ENCODE results near the gene HK1.

HK1 gene

DNA sequence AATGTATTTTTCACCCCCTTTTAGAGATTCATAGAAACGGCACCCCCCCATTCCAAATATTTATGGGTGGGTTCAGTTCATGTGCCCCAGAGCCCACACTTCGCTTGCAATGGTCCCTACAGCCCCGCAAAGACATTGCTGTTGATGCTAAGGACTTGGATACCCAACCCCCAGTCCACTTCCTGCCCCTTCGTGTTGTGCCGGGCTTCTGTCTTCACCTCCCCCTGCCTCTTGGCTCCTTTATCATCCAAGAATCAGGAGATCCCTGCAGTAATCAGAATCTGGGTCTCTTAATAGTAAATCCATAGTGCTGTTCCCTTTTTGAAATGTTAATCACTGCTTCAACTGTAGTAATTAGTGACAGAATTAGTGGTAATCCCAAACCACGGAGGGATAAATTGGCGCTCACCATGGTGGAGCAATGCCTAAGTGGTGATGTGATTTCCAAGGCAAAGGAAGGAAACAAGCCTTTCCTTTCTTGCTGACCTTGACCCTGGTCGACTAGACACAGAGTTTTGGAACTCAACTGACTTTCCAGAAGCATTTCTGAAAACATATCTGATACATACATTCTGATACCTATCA, 67.7 kb downstream of the HK1 start:
- no peak for DNase-seq (ENCODE audit: low read depth, low spot score)

DNA sequence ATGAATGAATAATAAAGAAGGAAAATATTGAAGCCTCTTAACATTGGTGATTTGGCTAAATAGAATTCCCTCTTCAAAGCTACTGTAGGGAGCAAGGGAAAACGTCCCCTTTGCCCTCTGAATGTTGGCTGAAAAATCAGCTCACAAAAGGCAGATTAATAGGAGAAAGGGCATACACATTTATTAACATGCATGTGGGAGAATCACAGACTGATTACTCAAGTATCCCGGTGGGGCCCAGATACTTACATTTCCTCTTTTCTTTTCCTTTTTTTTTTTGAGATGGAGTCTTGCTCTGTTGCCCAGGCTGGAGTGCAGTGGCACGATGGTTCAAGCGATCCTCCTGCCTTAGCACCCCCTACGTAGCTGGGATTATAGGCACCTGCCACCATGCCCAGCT, 68.5 kb downstream of the HK1 start:
- no peak for DNase-seq (ENCODE audit: low read depth, low spot score)

GRCh38 chr10:69348816-69349541, 70.7 kb downstream of the HK1 start:
- DNase-seq (ENCODE audit: low read depth, low spot score): no peak

- DNase-seq (ENCODE audit: low read depth, low spot score): no peak
Measured at GRCh38 chr10:69349542-69349888, 71.2 kb downstream of the HK1 start.

DNA sequence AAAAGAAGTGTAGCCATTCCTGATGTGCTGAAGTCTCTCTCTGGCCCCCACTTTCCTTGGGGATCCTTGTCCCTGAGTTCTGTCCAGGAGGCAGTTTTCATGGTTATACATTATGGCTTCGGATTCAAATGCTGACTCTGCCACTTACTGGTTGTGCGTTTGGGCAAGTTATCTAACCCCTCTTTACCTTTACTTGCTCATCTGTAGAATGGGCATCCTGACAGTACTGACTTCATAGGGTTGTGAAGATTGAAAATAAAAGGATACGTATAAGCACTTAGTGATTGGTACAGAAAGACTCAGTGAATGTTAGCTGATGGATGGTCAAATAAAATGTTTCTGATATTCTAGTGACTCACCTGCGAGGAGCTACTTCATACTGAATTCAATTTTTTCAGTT, 73.3 kb downstream of the HK1 start:
- no peak for DNase-seq (ENCODE audit: low read depth, low spot score)

DNA sequence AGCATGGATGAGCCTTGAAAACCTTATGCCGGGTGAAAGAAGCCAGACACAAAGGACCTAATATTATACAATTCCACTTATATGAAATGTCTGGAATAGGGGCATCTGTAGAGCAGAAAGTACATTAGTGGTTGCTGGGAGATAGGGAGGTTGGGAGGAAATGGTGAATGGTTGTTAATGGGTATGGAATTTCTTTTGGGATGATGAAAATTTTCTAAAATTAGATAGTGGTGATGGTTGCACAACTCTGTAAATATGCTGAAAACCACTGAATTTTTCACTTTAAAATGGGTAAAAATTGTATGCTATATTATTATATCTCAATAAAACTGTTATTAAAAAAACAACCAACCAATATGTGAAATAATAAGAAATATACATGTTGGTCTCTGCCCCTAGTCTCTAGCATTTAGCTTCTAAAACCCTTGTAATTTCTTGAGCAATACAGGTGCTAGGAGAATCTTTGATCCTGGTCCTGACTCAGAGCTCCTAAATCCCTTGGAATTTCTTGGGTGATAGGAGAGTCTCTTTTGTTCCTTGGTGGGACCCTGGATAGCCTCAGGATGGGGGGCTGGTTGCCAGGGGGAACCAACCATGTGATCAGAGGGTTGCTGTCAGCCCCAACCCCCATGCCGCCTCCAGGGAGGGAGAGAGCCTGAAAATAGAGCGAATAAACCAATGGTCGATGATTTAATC, 74.4 kb downstream of the HK1 start:
- no peak for DNase-seq (ENCODE audit: low read depth, low spot score)

GRCh38 chr10:69353977-69354635, 75.8 kb downstream of the HK1 start:
- DNase-seq (ENCODE audit: low read depth, low spot score): no peak

DNA sequence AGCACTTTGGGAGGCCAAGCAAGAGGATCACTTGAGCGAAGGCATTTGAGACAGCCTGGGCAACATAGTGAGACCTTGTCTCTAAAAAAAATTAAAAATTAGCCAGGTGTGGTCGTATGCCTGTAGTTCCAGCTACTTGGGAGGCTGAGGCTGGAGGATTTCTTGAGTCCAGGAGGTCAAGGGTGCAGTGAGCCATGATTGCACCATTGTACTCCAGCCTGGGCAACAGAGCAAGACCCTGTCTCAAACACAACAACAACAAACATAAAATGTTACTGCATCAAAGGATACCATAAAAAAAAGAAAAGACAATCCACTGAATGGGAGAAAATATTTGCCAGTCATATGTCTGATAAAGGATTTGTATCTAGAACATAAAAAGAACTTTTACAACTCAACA, 77.9 kb downstream of the HK1 start:
- no peak for DNase-seq (ENCODE audit: low read depth, low spot score)

DNA sequence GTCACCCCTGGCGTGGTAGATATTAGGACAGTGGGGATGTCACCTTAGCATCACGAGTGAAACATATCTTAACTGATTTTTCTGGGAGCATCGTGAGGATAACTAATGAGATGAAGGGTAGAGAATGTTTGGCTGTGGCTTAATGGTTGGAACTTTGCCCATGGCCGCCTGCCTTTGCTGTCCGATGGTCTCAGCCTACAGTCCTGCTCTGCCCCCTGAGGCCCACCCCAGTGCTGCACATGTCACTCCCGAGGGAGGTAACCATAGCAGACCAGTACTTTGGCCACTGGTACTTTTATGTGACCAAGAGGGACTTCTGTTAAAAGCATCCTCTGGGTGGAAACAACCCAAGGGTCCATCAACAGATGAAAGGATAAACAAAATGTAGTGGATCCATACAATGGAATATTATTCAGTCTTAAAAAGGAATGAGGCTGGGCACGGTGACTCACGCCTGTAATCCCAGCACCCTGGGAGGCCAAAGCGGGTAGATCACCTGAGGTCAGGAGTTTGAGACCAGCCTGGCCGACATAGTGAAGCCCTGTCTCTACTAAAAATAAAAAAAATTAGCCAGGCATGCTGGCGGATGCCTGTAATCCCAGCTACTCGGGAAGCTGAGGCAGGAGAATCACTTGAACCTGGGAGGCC, 80.0 kb downstream of the HK1 start:
- DNase-seq (ENCODE audit: low read depth, low spot score): no peak

GRCh38 chr10:69359148-69359547, 80.9 kb downstream of the HK1 start:
- DNase-seq (ENCODE audit: low read depth, low spot score): no peak

GRCh38 chr10:69359594-69359993, 81.3 kb downstream of the HK1 start:
- DNase-seq (ENCODE audit: low read depth, low spot score): no peak

DNA sequence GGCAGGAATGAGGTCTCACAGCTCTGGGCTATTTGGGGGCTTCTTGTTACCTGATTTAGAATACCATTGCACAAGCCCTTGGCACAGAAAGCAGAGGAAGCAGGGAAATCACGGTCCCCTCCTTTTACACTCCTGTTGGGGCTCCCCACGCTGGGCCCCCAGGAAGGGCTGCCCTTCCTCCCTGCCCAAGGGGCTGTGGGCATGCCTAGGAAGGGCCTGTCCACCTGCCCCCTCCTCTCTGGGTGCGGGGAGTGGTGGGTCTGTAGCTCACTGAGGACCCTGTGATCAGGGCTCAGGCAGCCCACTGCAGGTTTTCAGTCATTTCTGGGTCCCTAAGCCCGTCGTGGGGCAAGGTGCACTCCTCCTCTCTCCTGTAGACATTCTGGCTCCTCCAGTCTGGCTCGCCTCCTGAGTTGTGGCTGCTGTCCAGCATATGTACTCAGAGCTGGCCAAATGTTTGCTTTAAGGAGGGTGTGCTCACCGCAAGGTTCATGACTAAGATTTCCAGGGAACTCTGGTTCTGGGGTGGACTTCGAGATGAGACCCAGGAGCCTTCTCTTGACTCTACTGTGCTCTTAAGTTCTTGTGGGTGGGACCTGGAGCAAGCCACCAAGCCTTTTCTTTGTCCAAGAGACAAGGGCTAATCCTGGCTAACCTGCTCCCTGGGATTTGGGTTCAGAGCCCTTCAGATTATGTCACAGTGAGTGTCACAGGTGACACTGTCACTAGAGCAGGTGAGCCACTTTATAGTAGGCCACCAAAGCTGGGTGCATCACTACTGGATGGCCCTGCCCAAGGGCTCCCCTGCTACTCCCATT, 82.4 kb downstream of the HK1 start:
- DNase-seq (ENCODE audit: low read depth, low spot score): peak; percentile 36

DNA sequence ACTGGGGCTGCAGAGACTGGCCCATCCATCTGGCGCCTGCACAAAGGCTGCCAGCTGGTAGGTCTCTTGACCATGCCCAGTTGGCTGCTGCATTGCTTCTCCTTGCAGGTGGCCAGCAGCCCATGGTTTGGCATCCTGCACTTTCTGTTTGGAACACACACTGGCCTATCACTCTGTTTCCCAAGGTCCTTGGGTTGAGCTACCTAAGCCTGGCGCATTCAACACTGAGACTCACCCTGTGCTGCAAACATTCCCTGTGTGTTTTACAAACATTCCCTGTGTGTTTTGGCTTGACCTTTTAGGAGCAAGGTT, 83.0 kb downstream of the HK1 start:
- DNase-seq (ENCODE audit: low read depth, low spot score): no peak

DNA sequence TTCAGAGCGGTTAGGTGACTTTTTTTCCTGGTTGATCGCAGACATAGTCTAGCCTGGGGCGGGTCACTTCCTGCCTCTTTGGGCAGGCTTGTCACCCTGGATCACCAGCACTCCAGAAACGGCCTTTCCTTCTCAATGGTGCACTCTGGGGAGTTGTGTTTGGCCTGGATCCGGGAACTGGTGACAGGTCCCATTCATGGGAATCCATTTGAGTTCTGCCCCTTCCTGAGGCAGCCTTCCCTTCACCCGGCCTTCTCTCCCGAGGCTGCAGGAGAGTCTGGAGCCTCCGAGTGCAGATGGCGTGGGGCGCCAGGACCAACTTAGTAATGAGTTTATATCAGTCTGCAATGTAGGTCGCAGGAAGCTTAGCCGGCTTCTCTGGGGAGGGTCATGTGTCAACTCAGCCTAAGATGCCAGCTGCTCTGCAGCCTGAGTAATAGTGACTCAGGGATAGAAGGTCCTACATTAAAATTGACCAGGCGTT, 84.2 kb downstream of the HK1 start:
- DNase-seq (ENCODE audit: low read depth, low spot score): no peak

GRCh38 chr10:69363666-69364065, 85.4 kb downstream of the HK1 start:
- no peak for DNase-seq (ENCODE audit: low read depth, low spot score)

- no peak for DNase-seq (ENCODE audit: low read depth, low spot score)
Measured at GRCh38 chr10:69364232-69364940, 86.1 kb downstream of the HK1 start.

DNA sequence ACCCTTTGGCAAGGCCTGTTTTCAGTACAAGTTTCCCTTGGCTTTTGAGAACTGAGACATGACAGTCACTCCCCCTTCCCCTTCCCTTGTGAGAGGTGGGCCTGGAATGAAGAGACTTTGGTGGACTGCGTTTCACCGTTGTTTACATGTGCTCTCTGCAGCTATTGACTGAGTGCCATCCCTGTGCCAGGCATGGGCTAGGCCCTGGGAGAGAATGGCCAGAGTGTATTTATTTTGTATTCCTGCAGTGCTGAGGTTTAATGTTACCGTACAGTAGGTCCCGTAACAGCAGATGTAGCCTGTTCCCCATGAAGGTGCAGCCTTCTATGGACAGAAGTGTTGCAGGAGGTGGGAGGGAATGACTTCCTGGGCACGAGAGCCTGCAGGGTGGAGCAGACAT, 88.4 kb downstream of the HK1 start:
- DNase-seq (ENCODE audit: low read depth, low spot score): no peak

DNA sequence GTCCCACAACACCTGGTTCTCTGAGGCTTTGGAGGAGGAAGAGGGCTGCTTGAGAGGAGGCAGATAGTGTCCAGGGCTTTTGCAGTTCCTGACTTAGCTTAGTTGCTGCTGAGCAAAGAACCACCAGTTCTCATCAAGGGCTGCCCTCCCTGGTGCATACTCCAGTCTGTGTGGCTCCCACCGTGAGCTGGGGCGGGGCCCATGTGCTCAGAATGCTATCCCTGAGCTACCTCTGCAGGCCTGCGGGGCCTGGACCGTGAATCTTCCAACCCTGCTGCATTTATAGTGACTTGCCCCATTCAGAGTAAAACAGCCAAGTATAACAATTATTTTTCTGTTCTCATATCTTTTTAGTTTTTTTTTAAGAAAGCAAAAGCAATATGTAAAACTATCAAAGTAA, 89.2 kb downstream of the HK1 start:
- DNase-seq (ENCODE audit: low read depth, low spot score): no peak

- DNase-seq (ENCODE audit: low read depth, low spot score): no peak
Measured at GRCh38 chr10:69372126-69372980, 94.1 kb downstream of the HK1 start.

- no peak for DNase-seq (ENCODE audit: low read depth, low spot score)
Measured at GRCh38 chr10:69374242-69374641, 95.9 kb downstream of the HK1 start.
